Uterus (tissue), 2 donors: Measurements from ENCODE around the gene TNRC18.

ENCODE experiments used
- CTCF ChIP-seq, 4 experiments: fragments of 200-600 bp in 2 of 4; fragments of 450-650 bp in 2 of 4; sonication (generic) in 2 of 4; IDR thresholded peaks; one replicate each; pipeline ENCODE4 v1.5.1; 2016 to 2019; ENCODE audit warnings: antibody characterized with exemption in 4 of 4, mild to moderate bottlenecking in 2 of 4, moderate library complexity in 1 of 4
- POLR2A ChIP-seq, 2 donors: fragments of 450-650 bp; IDR thresholded peaks; one replicate each; pipeline ENCODE4 v1.6.1; 2016; ENCODE audit warnings: antibody characterized with exemption in 2 of 2, mild to moderate bottlenecking in 1 of 2, moderate library complexity in 1 of 2

GRCh38 chr7:5432691-5433090 is 9.1 kb upstream of the TNRC18 start:
- TF ChIP-seq CTCF (IDR thresholded peaks at IDR 0.05) = no peak
- no peak for TF ChIP-seq POLR2A (IDR thresholded peaks at IDR 0.05)
